ENCODE data around the gene FAM153A.
"Not testable (repeated sequence)": the region's sequence is repeated elsewhere in the genome, so short reads cannot be mapped to it uniquely, and the experiment has no call there.

Gene FAM153A

GRCh38 chr5:177724858-177725257 is 57.8 kb downstream of the FAM153A start:
- DNase-seq (ENCODE audit: low spot score), result not testable (repeated sequence)

- not testable (repeated sequence) for DNase-seq (ENCODE audit: low spot score)
Observed at GRCh38 chr5:177723831-177724485, 58.7 kb downstream of the FAM153A start.

- not testable (repeated sequence) for DNase-seq (ENCODE audit: low spot score)
Observed at GRCh38 chr5:177722829-177723228, 59.9 kb downstream of the FAM153A start.

GRCh38 chr5:177719989-177720388 is 62.7 kb downstream of the FAM153A start:
- DNase-seq (ENCODE audit: low spot score), result not testable (repeated sequence)

GRCh38 chr5:177715423-177715822 is 67.3 kb downstream of the FAM153A start:
- DNase-seq (ENCODE audit: low spot score), result not testable (repeated sequence)

- DNase-seq (ENCODE audit: low spot score), result not testable (repeated sequence)
Observed at GRCh38 chr5:177696100-177696499, 86.6 kb downstream of the FAM153A start.

GRCh38 chr5:177695356-177695930 is 87.3 kb downstream of the FAM153A start:
- not testable (repeated sequence) for DNase-seq (ENCODE audit: low spot score)

GRCh38 chr5:177694518-177694835 is 88.2 kb downstream of the FAM153A start:
- DNase-seq (ENCODE audit: low spot score), result not testable (repeated sequence)

- DNase-seq (ENCODE audit: low spot score), result not testable (repeated sequence)
Observed at GRCh38 chr5:177693671-177694517, 88.8 kb downstream of the FAM153A start.

GRCh38 chr5:177692969-177693368 is 89.7 kb downstream of the FAM153A start:
- not testable (repeated sequence) for DNase-seq (ENCODE audit: low spot score)

- not testable (repeated sequence) for DNase-seq (ENCODE audit: low spot score)
Observed at GRCh38 chr5:177692507-177692906, 90.2 kb downstream of the FAM153A start.

- DNase-seq (ENCODE audit: low spot score), result not testable (repeated sequence)
Observed at GRCh38 chr5:177689011-177689610, 93.6 kb downstream of the FAM153A start.

- DNase-seq (ENCODE audit: low spot score), result not testable (repeated sequence)
Observed at GRCh38 chr5:177688091-177688490, 94.6 kb downstream of the FAM153A start.

- not testable (repeated sequence) for DNase-seq (ENCODE audit: low spot score)
Observed at GRCh38 chr5:177681920-177682319, 100.8 kb downstream of the FAM153A start.
